Amygdala (tissue), 56 donors: ENCODE measurements around the gene PTCD2.
"Not testable (repeated sequence)": the region's sequence is repeated elsewhere in the genome, so short reads cannot be mapped to it uniquely, and the experiment has no call there.

Experiments
- DNase-seq, 56 donors: peaks; one replicate each; lab custom pipeline; 2025; lab: John Stamatoyannopoulos, UW

The PTCD2 gene

DNA sequence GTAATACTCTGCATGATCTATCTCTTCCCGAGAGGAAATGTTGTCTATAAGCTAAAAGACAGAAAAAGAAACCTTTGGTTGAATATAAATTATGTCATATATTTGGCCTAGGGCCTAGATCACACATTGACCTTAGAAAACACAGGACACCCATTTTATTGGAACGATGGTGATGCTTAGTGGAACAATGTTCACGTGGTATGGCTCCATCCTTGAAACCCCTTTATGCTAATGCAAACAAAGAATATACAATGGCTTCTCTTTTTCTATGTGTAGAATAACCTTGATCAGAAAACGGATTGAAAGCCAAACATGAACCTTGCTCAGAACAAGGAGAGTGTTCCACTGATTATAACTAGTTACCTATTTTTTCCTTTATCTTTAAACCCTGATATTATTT lies 24.6 kb upstream of the PTCD2 start:
- DNase-seq = no peak

DNA sequence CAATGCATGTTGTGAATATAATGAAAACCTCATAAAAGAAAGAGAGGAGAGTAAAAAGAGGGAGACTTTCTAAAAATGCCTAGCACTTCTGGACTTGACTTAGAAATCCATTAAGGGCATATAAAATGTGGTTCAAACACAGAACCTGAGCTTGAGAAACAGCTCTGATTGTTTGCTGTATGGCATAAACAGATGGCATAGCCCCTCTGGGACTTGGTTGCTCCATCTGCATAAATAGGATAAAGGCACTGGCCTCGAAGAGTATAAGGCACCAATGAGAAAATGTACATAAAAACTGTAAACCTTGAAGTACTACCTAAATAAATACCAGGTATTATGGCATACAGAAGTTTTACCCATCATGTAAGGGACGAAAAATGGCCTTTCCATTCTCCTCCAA lies 23.9 kb upstream of the PTCD2 start:
- no peak for DNase-seq

DNA sequence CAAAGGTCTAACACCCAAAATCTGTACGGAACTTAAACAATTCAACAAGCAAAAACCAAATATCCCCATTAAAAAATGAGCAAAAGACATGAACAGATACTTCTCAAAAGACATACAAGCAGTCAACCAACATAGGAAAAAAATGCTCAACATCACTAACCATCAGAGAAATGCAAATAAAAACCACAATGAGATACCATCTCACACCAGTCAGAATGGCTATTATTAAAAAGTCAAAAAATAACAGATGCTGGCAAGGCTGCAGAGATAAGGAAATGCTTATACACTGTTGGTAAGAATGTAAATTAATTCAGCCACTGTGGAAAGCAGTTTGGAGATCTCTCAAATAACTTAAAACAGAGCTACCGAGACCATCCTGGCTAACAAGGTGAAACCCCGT lies 22.0 kb upstream of the PTCD2 start:
- not testable (repeated sequence) for DNase-seq

DNA sequence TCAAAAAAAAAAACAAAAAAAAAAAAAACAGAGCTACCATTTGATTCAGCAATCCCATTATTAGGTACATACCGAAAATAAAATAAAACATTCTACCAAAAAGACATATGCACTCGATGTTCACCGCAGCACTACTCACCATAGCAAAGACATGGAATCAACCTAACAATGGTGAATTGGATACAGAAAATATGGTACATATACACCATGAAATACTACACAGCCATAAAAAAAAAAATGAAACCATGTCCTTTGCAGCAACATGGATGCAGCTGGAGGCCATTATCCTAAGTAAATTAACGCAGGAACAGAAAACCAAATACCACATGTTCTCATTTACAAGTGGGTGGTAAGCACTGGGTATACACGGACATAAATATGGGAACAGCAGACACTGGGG lies 21.5 kb upstream of the PTCD2 start:
- DNase-seq = no peak

DNA sequence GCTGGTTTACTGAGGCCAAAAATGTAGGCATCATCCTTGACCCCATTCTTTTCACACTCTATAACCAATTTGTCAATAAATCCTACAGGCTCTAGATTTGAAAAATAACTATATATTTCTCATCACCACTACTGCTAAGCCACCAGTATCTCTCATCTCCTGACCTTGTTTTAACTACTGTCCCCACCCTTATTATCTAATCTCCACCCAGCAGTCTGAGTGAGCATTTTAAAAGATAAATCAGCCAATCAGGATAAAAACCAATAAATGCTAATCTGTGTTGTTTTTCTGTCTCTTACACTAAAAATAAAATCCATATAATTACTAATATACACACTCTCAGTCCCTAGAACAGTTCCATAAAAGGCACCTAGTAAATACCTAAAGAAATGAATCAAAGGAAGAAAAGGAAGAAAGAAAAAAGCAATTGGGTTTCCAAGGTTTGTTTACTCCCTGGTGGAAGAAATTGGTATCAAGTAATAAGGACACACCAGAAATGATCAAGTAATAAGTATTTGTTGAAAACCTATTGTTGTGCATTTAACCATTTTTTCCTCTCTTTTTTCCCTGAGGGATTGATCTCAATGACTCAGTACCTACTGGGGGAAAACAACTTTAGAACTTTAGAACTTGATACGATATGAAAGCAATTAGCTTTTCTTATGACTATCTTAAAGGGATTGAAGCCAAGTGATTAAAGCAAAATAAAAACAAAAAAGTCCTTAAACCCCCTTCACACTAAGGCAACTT lies 19.4 kb upstream of the PTCD2 start:
- DNase-seq = no peak

DNA sequence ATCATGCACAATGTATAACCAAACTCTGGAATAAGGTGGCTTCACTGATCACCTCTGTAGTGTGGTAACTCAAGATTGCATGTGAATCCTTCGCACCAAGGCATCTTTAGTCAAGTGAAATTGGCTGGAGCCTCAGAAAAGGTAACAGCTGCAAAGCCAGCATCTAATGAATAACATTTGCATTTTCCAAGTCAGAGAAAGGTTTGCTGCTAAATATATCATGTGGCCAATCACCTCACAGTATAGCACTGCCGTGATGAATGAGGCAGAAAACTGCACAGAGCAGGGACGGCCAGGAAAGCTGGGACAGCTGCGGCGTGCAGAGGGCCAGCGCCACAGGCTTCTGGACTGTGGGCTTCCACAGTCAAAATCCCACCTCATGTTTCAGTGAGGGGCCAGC lies 18.6 kb upstream of the PTCD2 start:
- DNase-seq = no peak

DNA sequence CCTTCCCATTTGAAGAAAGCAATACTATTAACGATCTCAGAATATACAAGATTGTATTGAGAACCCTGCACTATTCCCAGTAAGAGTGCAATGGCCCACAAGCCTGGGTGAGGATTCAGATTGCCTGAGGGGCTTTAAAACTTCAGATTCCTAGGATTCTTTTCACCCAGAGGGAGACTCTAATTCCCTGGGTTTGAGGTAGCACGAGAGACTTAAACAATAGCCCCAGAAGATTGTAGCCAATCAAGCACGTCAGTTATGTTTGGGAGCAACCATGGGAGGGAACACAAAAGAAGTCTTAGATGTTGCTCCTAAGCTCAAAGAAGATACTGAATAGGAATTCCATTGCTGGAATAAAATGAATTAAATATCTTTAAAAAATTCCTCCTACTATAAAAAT lies 18.0 kb upstream of the PTCD2 start:
- DNase-seq = no peak

DNA sequence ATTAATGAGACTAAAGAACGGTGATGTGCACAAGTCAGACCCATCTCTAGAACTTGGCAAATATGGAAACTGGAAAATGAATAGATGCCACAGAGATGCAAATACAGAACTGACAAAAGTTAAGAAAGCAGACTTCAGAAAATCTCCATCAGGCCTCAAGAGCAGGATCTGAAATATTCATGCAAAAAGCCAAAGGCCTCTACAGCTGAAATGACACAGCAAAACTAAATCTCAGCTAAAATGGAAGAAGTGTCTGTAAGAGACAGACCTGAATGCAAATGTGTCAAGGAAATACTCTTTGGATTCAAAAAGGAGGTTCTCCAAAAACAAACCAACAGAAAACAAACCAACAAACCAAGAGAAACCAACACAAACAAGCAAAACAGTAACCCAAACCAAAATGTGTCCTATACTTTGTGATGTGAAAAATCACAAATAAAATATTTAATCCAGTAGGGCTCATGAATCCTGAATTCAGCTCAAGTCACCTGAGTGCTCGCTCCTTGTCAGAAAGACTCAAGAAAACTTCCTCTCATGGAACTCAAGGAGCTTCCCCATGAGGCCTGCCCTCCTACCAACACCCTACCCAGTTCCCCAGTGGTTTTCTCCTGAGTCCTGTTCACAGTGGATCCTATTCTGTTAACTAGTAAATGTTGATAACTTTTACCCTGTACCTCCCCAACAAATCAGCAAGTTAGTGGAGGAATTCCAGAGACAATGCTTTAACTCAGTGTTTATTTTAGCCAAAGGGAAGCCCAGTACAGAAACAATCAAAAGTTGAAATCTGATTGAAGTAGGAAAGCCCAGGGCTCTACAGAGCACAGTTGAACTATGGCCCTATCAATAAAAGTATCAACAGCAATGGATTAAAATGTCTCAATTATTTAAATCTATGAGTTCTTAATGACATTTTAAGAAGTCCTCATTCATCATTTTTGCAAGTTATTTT lies 14.7 kb upstream of the PTCD2 start:
- DNase-seq = no peak

DNA sequence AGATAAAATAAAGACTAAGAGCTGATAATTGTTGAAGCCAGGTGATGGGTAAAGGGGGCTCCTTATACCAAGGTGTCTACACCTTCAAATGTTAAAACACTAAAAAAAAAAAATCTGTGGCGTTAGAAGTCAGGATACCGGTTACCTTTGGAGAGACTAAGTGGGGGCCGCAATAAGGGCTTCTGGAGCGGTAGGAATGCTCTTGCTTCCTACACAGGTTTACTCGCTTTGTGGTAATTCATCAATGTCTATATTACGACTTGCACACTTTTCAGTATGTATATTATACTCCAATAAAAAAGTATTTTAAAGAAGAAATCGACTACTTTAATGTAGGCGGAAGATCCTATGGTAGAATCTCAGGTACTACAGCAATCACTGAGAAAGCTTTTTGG lies 12.6 kb upstream of the PTCD2 start:
- no peak for DNase-seq

DNA sequence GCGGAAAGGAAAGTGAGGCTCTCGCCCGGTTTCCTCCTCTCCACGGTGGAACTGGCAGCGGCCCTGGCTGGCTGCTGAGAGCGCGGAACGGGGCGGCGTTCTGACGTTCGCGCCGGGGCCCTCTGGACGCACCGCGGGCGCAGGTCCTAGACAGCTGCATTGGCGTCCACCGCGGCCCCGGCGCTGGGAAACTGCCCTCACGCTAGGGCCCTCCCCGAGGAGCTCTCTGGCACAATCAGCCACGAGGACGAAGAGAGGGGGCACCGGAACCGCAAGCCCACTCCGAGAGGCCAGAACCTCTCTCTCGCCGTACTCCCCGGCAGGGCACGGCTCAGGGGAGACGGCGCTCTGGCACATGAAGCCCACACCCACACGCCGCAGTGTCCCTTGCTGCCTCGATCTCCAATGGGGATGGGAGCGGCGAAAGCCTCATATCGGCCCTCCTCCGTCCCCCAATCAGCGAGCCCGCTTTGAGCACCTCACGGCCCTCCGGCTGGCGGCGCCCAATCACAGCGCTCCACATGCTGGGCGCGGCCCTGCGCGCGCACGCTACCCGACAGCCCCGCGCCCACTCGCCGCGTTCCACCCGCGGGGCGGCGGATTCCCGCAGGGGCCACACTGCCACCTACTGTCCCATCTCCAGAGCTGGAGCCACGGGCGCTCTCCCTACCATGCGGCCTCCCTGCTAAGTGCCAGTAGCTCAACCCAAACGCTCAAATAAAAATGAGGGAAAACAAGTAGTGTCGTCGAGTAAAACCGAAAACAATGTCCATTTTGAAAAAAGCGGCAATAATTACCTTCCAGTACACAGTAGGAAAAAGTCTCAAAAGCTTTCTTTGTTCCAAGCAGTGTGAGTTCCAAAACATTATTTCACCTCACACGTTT lies 12.0 kb upstream of the PTCD2 start:
- peak; percentile 75 to 99 (median 96) for DNase-seq

DNA sequence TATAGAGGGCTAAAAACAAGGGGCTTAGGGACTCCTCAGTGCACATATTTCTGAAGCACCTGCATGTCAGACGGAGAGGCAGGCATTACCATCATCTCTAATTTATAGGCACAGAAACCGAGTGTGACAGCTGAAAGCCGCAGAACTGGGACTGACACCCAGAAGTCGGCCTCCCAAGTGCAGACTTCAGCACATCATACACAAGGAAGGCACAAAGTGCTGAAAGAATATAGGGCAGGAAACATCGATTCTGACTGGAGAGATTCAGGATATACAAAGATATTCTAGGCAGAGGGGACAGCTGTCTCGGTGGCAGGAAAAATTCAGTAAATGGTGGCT lies 11.4 kb upstream of the PTCD2 start:
- no peak for DNase-seq

DNA sequence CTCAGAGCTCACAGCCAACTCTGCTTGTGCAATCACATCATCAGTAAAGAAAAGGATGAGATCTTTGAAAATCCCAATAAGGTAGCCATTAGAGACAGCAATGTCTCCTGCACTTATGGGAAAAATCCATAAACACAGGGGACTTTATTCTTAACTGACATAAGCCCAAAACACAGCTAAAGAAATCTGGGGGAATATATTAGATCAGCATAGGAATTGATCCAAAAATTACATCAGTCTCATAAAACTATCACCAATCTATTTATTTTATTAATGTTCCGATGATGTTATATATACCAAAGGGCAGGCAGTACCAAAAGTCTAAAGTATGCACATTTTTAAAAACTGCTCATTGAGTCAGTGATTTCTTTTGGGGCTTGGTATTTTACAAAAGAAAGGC lies 7.0 kb upstream of the PTCD2 start:
- DNase-seq = no peak

DNA sequence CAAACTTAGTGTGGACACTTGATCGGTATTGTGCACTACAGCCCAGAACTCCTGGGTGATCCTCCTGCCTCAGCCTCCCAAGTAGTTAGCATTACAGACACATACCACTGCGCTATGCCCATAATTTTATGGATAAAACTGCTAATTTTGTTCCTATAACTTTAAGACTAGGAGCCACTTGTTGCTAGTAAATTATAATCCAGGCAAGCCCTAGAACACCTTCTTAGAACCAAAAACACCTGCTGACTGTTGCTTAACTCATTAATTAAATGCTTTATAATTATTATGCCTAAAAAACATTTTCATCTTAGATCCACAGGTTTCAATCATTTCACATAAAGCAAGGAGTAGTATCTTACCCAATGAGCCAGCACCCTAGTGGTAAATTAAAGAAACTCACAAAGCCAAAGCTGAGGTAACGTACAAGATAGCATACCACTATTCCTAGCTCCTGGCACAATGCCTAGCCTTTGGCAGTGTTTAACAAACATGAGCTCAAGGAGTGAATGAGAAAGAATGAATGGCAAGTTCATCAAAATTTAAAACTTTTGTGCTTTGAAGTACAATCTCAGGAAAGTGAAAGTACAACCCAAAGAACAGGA lies 5.5 kb upstream of the PTCD2 start:
- peak in 2 of 56 donors; percentile 6 to 8 for DNase-seq

DNA sequence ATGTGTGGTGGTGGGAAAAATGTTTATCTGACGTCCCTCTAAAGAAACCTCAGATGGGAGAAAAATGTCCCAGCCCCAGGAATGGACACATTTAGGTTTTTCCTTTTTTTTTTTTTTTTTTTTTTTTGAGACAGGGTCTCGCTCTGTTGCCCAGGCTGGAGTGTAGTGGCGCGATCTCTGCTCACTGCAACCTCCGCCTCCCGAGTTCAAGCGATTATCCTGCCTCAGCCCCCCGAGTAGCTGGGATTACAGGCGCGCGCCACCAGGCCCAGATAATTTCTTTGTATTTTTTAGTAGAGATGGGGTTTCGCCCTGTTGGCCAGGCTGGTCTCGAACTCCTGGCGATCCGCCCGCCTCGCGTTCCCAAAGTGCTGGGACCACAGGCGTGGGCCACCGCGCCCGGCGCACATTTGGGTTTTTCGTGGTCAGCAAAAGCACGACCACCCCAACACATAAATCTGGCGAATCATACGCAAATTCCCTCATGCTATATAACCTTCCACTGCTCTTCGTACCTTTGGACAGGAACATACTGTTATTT lies 668 bp upstream of the PTCD2 start:
- peak in 8 of 56 donors; percentile 20 to 38 (median 28) for DNase-seq

DNA sequence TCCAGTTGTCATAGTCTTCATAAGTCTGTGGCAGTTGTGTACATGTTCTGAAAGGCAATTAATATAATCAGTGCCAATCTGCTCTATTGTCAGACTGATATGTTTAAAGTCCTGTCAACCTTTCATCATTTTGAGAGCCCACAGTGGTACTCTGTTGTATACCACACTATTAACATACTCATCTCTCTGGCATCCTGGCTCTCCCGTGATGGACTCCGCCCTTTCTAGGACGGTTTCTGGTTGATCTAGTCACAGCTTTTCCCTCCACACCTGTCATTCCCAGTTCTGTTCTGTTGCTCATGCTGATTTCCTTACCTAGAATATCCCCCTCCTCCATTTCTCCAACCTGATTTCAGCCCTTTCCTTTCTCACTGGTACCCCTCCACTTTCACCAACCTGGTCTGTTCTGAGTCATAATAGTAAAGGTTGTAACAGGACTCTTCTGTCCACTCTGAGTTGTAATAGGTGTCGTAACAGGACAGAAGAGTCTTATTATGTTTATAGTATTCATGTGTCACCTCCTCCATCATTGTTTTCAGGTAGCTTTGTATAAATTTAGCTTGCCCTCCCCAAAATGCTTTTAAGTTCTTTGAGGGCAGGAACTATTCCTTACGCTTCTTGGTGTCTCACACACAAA lies 4.1 kb downstream of the PTCD2 start:
- no peak for DNase-seq

DNA sequence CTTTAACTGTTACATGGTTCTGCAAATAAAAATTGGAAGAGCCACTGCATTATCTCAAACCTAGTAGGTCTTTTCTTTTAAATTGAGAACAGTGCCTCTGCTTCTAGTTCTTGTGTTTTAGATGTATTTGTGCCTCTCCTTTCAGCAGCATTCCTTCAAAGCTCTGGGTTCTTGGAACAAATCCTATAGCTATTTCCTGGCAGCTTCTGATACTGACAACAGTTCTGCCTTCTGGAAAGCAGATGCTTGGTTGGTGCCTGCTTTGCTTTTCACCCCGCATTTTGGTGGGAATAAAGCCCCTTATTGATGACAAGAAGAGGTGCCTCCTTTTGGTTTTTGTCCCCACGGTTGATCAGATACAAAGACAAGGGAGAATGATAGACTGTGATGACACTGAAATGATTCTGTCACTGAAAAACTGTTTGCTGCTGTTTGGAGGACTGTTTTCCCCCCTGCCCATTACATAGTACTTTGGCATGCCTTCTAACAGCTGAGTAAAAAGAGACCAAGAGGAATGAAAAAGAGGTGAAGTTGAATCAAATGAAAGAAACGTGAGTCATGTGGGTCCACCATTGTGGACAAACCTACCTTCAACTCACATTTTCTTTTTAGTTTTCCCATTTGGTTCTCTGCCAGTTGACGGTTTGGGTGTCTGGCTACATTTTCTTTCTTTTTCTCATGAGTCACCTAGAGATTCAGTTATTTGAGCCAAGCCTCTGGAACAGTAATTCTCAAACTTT lies 5.6 kb downstream of the PTCD2 start:
- peak in 1 of 56 donors; percentile 15 for DNase-seq

DNA sequence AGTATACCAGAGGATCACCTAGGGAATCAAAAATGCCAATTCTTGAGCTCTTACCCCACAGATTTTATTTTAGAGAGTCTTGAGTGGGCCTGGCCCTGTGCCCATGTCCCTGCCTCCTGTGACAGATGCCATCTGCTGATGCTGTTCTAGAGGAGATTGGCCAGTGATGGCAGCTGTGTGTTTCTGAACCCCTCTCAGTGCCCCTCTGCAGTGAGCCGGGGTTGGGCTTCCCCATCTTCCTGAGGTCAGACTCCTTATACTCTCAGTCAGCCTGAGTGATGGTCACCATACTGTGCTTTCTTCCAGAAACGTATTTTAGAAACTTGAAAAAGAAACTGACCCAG lies 6.1 kb downstream of the PTCD2 start:
- no peak for DNase-seq

DNA sequence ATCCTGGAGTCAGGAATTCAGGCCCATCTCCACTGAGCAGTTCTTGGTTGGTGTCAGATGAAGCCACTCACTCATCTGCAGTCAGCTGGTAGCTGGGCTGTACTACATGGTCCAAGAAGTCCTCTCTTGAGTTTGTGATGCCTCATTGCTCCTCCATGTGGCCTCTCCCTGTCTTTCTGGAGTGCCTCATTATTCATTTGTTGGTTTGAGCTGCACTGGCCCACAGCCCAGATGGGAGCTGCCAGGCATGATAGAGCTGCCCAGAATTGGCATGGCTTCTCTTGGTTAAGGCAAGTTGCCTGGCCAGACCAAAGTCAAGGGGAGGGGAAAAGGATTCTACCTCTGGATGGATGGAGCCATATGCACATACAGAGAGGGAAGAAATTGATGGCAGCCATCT lies 8.0 kb downstream of the PTCD2 start:
- peak in 50 of 56 donors; percentile 4 to 85 (median 55) for DNase-seq

DNA sequence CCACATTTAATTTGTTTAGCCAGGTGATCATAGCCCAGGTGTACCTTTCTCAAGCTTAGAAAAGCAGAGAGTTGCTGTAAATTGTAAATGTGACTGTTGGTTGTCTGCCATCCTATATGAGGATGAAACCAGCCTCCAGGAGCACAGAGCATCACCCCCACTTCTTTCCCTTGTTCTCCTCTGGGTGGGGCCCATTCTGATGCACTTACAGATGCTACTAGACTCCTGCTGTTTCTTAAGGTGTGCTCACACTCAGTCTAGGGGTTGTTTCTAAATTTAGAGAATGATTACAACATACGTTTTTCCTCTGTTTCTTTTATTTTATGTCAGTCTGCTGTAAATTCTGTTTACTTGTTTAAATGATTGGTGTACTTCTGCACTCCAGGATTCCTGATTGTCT lies 10.5 kb downstream of the PTCD2 start:
- no peak for DNase-seq
